Ecto neural progenitor cell (in vitro differentiated cells): ENCODE results near the gene ZNF592.

Experiments used
- DNase-seq: peaks from one replicate; pipeline ENCODE4 v3.0.0-alpha.2; 2018; ENCODE audit warnings: low spot score

Gene ZNF592

GRCh38 chr15:84781495-84781894 is 33.1 kb downstream of the ZNF592 start:
- no peak for DNase-seq

GRCh38 chr15:84782346-84782745 is 34.0 kb downstream of the ZNF592 start:
- no peak for DNase-seq

GRCh38 chr15:84783493-84784251 is 35.3 kb downstream of the ZNF592 start:
- no peak for DNase-seq

- DNase-seq, result no peak
Measured at GRCh38 chr15:84784262-84784661, 35.9 kb downstream of the ZNF592 start.

GRCh38 chr15:84785053-84785452 is 36.7 kb downstream of the ZNF592 start:
- DNase-seq, result no peak

GRCh38 chr15:84788500-84788899 is 40.1 kb downstream of the ZNF592 start:
- DNase-seq, result no peak

- DNase-seq, result no peak
Measured at GRCh38 chr15:84789762-84790161, 41.4 kb downstream of the ZNF592 start.

GRCh38 chr15:84790676-84791075 is 42.3 kb downstream of the ZNF592 start:
- no peak for DNase-seq

- DNase-seq, result no peak
Measured at GRCh38 chr15:84791763-84792162, 43.4 kb downstream of the ZNF592 start.

- no peak for DNase-seq
Measured at GRCh38 chr15:84793431-84794161, 45.2 kb downstream of the ZNF592 start.

- DNase-seq, result no peak
Measured at GRCh38 chr15:84794162-84794547, 45.8 kb downstream of the ZNF592 start.

- no peak for DNase-seq
Measured at GRCh38 chr15:84795186-84795585, 46.8 kb downstream of the ZNF592 start.

- DNase-seq, result no peak
Measured at GRCh38 chr15:84797212-84797611, 48.8 kb downstream of the ZNF592 start.

GRCh38 chr15:84797801-84798200 is 49.4 kb downstream of the ZNF592 start:
- DNase-seq, result no peak

GRCh38 chr15:84798436-84798946 is 50.1 kb downstream of the ZNF592 start:
- no peak for DNase-seq

- DNase-seq, result no peak
Measured at GRCh38 chr15:84799511-84800187, 51.3 kb downstream of the ZNF592 start.

GRCh38 chr15:84800365-84800806 is 52.0 kb downstream of the ZNF592 start:
- DNase-seq, result no peak

- DNase-seq, result no peak
Measured at GRCh38 chr15:84804005-84804900, 55.9 kb downstream of the ZNF592 start.

GRCh38 chr15:84805221-84805620 is 56.8 kb downstream of the ZNF592 start:
- no peak for DNase-seq

GRCh38 chr15:84807228-84807627 is 58.8 kb downstream of the ZNF592 start:
- DNase-seq, result no peak

- no peak for DNase-seq
Measured at GRCh38 chr15:84810073-84810840, 61.9 kb downstream of the ZNF592 start.
